AG04450 (cell line): ENCODE data around the gene AP2B1. TPM values are rescaled to one million over a fixed set of nuclear protein-coding genes. Genes with fewer than 3 reads are reported as not detected.

ENCODE experiments used
- CTCF ChIA-PET: fragments of 300-600, 350-600 bp; formaldehyde crosslinking; extraction: SDS; loops from one replicate; lab custom pipeline; 2022; ENCODE audit warnings: antibody characterized with exemption, inconsistent platforms; lab: Charles Lee
- POLR2A ChIA-PET: fragments of 350-600 bp; formaldehyde crosslinking; extraction: SDS; loops from one replicate; lab custom pipeline; 2021; ENCODE audit warnings: antibody characterized with exemption, inconsistent platforms; lab: Yijun Ruan, JAX
- DNase-seq: peaks from one replicate; pipeline ENCODE4 v3.0.0-alpha.2; 2011; ENCODE audit warnings: low read depth, low spot score
- H3K27ac ChIP-seq: one replicate; pipeline ENCODE4 v1.5.1; 2012; ENCODE audit warnings: low read depth, low read length, control low read depth
- H3K27me3 ChIP-seq: one replicate; pipeline ENCODE4 v1.6.0; 2012; ENCODE audit warnings: low read length; ENCODE audit not compliant: control insufficient read depth, insufficient read depth
- H3K4me3 ChIP-seq: 2 replicates; pipeline ENCODE4 v1.5.1; 2011; ENCODE audit warnings: mild to moderate bottlenecking, low read depth, low read length, control low read depth
- H3K9me3 ChIP-seq: 2 replicates; pipeline ENCODE4 v1.5.1; 2012; ENCODE audit warnings: low read length; ENCODE audit not compliant: control insufficient read depth, insufficient read depth
- polyA plus RNA-seq: library from polyadenylated mRNA; depleted of rRNA; stranded (reverse); fragments of >200 nt; gene quantifications from 2 replicates; pipeline ENCODE4 v1.2.3, GENCODE V29; 2011
- TF ChIP-seq, protein P1 (sequence below): IDR thresholded peaks from 2 replicates; pipeline ENCODE4 v1.5.1; 2011; ENCODE audit warnings: low read depth, low read length, control low read depth, inconsistent platforms

AP2B1 gene
- polyA plus RNA-seq, 1 experiment, result 258 TPM

DNA sequence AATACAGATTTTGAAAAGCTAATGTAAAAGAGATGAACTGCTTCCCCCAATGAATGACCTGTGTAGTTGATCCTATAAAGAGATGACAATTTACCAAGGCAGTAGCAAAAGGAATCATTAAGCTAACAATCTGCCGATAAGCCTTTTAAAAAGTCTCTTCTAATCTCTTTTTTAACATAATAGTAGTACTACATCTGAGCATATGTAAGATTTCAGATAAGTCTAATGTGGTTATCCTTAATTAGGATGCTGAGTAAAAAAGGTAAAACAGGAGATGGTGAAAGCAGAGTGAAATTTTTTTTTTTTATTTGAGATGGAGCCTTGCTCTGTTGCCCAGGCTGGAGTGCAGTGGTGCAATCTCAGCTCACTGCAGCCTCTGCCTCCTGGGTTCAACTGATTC is 118.1 kb downstream of the AP2B1 start:
- Histone ChIP-seq H3K4me3 (no peak overlapping the region), H3K9me3 (no peaks in the 10 kb centered on the region), H3K27ac (no peak overlapping the region), H3K27me3 (no peaks in the 10 kb centered on the region)
- ChIA-PET POLR2A (no interaction called here), CTCF (interaction anchor here (0.5 to 2.7 kb wide), 3 partner anchors 34 to 92 kb away, joined by 3 to 13 read pairs (median 6); no protein-coding TSS in a partner anchor)
- no peak for DNase-seq
- TF ChIP-seq, protein P1, sequence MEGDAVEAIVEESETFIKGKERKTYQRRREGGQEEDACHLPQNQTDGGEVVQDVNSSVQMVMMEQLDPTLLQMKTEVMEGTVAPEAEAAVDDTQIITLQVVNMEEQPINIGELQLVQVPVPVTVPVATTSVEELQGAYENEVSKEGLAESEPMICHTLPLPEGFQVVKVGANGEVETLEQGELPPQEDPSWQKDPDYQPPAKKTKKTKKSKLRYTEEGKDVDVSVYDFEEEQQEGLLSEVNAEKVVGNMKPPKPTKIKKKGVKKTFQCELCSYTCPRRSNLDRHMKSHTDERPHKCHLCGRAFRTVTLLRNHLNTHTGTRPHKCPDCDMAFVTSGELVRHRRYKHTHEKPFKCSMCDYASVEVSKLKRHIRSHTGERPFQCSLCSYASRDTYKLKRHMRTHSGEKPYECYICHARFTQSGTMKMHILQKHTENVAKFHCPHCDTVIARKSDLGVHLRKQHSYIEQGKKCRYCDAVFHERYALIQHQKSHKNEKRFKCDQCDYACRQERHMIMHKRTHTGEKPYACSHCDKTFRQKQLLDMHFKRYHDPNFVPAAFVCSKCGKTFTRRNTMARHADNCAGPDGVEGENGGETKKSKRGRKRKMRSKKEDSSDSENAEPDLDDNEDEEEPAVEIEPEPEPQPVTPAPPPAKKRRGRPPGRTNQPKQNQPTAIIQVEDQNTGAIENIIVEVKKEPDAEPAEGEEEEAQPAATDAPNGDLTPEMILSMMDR, result no peak

DNA sequence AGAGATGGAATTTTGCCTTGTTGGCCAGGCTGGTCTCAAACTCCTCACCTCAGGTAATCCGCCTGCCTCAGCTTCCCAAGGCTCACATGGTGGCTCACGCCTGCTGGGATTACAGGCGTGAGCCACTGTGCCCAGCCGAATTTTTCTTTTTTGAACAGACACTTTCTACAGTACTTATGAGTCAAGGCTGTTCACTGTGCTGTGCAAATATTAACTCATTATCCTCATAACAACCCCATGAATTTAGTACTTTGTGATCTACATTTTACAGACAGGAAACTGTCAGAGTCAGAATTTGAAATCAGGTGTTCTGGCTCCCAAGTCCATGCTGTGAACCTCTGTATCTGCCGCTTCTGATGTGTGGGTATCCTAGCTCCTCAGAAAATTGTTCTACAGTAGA is 118.6 kb downstream of the AP2B1 start:
- Histone ChIP-seq H3K27ac (no peak overlapping the region), H3K9me3 (no peaks in the 10 kb centered on the region), H3K27me3 (no peaks in the 10 kb centered on the region), H3K4me3 (no peak overlapping the region)
- POLR2A ChIA-PET, result no interaction called here
- no peak for DNase-seq
- CTCF ChIA-PET, result interaction anchor here (0.5 to 2.7 kb wide), 3 partner anchors 34 to 93 kb away, joined by 3 to 13 read pairs (median 6); no protein-coding TSS in a partner anchor
- TF ChIP-seq, protein P1, result no peak

DNA sequence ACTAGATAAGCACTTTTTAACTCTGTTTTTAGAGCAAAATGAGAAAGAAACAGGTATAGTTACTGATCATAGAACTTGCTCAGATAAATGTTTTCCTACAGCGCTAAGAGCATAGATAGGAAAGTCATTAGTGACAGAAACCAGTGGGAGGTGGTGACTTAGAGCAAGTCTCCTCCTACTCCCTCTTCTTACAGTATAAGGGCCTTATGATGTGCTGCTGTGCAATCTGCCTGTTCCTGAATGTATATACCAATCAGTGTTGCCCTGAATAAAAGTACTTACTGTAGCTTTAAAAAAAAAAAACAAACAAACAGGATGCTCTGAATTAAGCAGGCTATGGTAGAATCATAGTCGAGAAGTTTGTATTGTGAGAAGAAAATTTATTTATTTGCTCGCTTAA is 121.0 kb downstream of the AP2B1 start:
- H3K4me3 ChIP-seq, result no peak overlapping the region
- ChIA-PET POLR2A (no interaction called here), CTCF (interaction anchor here (1.3 kb wide), 1 partner anchor 97 kb away, joined by 3 read pairs; no protein-coding TSS in a partner anchor)
- H3K9me3 ChIP-seq, result no peaks in the 10 kb centered on the region
- DNase-seq, result no peak
- no peaks in the 10 kb centered on the region for H3K27me3 ChIP-seq
- TF ChIP-seq, protein P1, result no peak
- no peak overlapping the region for H3K27ac ChIP-seq

DNA sequence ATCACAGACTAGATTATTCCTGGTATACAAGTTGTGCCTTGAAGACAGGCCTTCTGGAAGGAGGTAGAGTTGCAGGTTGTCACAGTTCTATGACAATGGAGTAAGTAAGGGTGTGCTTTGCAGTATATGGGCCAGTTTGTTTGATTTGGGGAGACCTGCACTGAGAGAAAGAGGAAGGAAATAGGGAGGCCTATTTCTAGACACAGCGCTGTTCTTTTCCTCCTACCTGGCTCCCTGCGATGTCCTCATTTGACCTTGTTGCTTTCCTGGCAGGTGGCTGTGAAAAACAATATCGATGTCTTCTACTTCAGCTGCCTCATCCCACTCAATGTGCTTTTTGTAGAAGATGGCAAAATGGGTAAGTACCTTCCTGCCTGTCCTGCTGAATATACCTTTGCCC is 121.8 kb downstream of the AP2B1 start:
- CTCF ChIA-PET, result interaction anchor here (1.3 kb wide), 1 partner anchor 96 kb away, joined by 3 read pairs; no protein-coding TSS in a partner anchor
- POLR2A ChIA-PET, result no interaction called here

DNA sequence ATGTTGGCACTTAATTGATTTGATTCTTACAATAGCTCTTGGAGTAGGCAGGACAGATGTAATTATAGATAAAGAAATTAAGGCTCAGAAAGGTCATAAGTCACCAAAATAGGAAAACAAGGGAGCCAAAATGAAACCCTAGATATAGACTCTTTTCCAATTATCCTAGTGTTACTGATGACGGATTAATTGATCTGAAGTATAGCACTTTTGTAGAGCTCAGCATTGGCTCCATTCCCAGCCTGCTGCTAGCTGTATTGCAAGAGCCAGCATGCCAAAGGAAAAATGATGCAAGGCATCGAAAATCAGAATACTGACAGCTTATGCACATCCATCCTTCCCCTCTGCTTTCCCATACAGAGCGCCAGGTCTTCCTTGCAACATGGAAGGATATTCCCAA is 122.8 kb downstream of the AP2B1 start:
- DNase-seq, result no peak
- H3K27me3 ChIP-seq, result no peaks in the 10 kb centered on the region
- no peaks in the 10 kb centered on the region for H3K9me3 ChIP-seq
- H3K27ac ChIP-seq, result no peak overlapping the region
- no peak overlapping the region for H3K4me3 ChIP-seq
- POLR2A ChIA-PET, result no interaction called here
- TF ChIP-seq, protein P1, result no peak
- CTCF ChIA-PET, result no interaction called here

More for the DNA sequence above, 121.8 kb downstream of the AP2B1 start:
- Histone ChIP-seq H3K4me3 (no peak overlapping the region), H3K27me3 (no peaks in the 10 kb centered on the region), H3K9me3 (no peaks in the 10 kb centered on the region), H3K27ac (no peak overlapping the region)
- TF ChIP-seq, protein P1, result no peak
- no peak for DNase-seq
